Kidney epithelial cell (primary cell): ENCODE results near the gene KNDC1. TPM values are rescaled to one million over a fixed set of nuclear protein-coding genes. Genes with fewer than 3 reads are reported as not detected.

Experiments
- DNase-seq: peaks from one replicate; pipeline ENCODE4 v3.0.0-alpha.2; 2010; ENCODE audit warnings: low read depth
- H3K27me3 ChIP-seq: 2 replicates; pipeline ENCODE4 v1.6.0; 2011; ENCODE audit warnings: low read length; ENCODE audit not compliant: control insufficient read depth, insufficient read depth
- H3K36me3 ChIP-seq: 2 replicates; pipeline ENCODE4 v1.5.1; 2011; ENCODE audit warnings: low read length; ENCODE audit not compliant: control insufficient read depth, insufficient read depth
- H3K4me3 ChIP-seq: 2 replicates; pipeline ENCODE4 v1.5.1; 2011; ENCODE audit warnings: low read depth, mild to moderate bottlenecking, control low read depth, low read length
- CTCF ChIP-seq: IDR thresholded peaks from 2 replicates; pipeline ENCODE4 v1.5.1; 2011; ENCODE audit warnings: mild to moderate bottlenecking, moderate library complexity, low read length, control low read depth, inconsistent platforms; ENCODE audit not compliant: insufficient read depth, poor library complexity, severe bottlenecking
- total RNA-seq: library from RNA; depleted of rRNA; stranded (reverse); fragments of >200 nt; gene quantifications from 2 replicates; pipeline ENCODE4 v1.2.3, GENCODE V29; 2015

KNDC1 gene
- total RNA-seq, 1 donor from 2014 or later = 0.13 TPM

- DNase-seq = no peak
- peaks cover 69% of the 10 kb centered on the region for H3K27me3 ChIP-seq
- H3K4me3 ChIP-seq = no peak overlapping the region
These were observed 65.7 kb downstream of the KNDC1 start for GRCh38 chr10:133225707-133226191.

GRCh38 chr10:133226251-133226808 lies 66.3 kb downstream of the KNDC1 start:
- no peaks in the 10 kb centered on the region for H3K36me3 ChIP-seq
- no peak overlapping the region for H3K4me3 ChIP-seq
- H3K27me3 ChIP-seq = peaks cover 68% of the 10 kb centered on the region
- TF ChIP-seq CTCF = no peak
- DNase-seq = no peak

More at GRCh38 chr10:133225707-133226191, 65.7 kb downstream of the KNDC1 start:
- no peak for TF ChIP-seq CTCF
- H3K36me3 ChIP-seq = no peaks in the 10 kb centered on the region

GRCh38 chr10:133227256-133227655 lies 67.2 kb downstream of the KNDC1 start:
- no peak for TF ChIP-seq CTCF
- DNase-seq = no peak
- Histone ChIP-seq H3K4me3 (no peak overlapping the region), H3K27me3 (peaks cover 76% of the 10 kb centered on the region), H3K36me3 (no peaks in the 10 kb centered on the region)

- DNase-seq = no peak
- no peak overlapping the region for H3K4me3 ChIP-seq
- no peaks in the 10 kb centered on the region for H3K36me3 ChIP-seq
- peaks cover 82% of the 10 kb centered on the region for H3K27me3 ChIP-seq
- TF ChIP-seq CTCF = no peak
These were observed 69.4 kb downstream of the KNDC1 start for GRCh38 chr10:133229265-133230043.

GRCh38 chr10:133230044-133230361 lies 70.0 kb downstream of the KNDC1 start, which contains the start of gene UTF1:
TSS of gene UTF1 (plus strand) at chr10:133230217. CDS start at chr10:133230289, 72 bp downstream.
- H3K36me3 ChIP-seq = no peaks in the 10 kb centered on the region
- no peak within 1 kb of the TSS for H3K4me3 ChIP-seq
- TF ChIP-seq CTCF = no peak
- peaks cover 76% of the 10 kb centered on the region for H3K27me3 ChIP-seq
- DNase-seq = no peak
